GM12872 (cell line): ENCODE results near the gene CASP14.

Experiments
- CTCF ChIP-seq: IDR thresholded peaks from 3 replicates; pipeline ENCODE4 v1.5.1; 2011; ENCODE audit warnings: low read depth, mild to moderate bottlenecking, low read length, moderate library complexity; ENCODE audit not compliant: insufficient read depth

The CASP14 gene

GRCh38 chr19:15099017-15099582 lies 49.8 kb downstream of the CASP14 start:
- no peak for TF ChIP-seq CTCF

GRCh38 chr19:15101479-15102082 lies 52.3 kb downstream of the CASP14 start:
- TF ChIP-seq CTCF: peak; percentile 81

GRCh38 chr19:15104003-15104402 lies 54.7 kb downstream of the CASP14 start:
- no peak for TF ChIP-seq CTCF

- TF ChIP-seq CTCF: no peak
These were observed 55.1 kb downstream of the CASP14 start for GRCh38 chr19:15104411-15104810.

GRCh38 chr19:15105044-15105443 lies 55.8 kb downstream of the CASP14 start:
- TF ChIP-seq CTCF: no peak

GRCh38 chr19:15107061-15108010 lies 58.1 kb downstream of the CASP14 start, which contains the start of gene SYDE1:
TSS of gene SYDE1 (plus strand) at chr19:15107401. CDS start at chr19:15107434, 33 bp downstream.
- TF ChIP-seq CTCF: no peak
